Measurements from ENCODE around the gene SNX32. TPM values are rescaled to one million over a fixed set of nuclear protein-coding genes. Genes with fewer than 3 reads are reported as not detected.

The SNX32 gene
- polyA plus RNA-seq, 2 of the 4 experiments (the other 2 are of a cell fraction), result 0.08 TPM; not detected in 1

DNA sequence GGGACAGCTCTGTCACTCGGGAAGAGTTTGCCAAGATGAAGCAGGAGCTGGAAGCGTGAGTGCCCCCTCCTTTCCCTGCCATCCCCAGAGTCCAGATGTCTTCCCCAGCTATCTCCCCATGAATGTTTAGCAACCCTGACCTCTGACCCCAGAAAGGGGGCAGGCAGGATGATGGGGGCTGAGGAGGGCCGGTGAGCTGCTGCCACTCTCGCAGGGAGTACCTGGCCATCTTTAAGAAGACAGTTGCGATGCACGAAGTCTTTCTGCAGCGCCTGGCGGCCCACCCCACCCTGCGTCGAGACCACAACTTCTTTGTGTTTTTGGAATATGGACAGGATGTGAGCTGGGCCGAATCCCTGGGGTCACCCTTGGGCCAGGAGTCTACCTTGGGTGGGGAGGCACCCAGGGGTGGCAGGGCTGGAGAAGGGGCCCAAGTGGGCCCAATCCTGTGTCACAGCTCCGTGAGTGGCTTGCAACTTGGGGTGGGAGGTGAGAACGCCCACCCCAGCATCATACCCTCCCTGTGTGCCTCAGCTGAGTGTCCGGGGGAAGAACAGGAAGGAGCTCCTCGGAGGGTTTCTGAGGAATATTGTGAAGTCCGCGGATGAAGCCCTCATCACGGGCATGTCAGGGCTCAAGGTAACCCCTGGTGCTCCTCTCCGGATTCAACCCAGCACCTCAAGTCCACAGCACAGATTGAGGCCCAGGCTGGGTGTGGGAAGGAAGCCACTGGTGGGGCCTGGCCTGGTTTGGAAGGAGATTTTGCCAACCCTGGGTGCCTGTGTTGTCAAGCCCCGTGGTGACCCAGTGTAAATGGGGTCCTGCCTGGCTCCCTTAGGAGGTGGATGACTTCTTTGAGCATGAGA is 16.7 kb downstream of the SNX32 start:
- 91% methylated on average over 18 of the region's 20 CpGs for WGBS (ENCODE audit: missing lambda C conversion rate)
- TF ChIP-seq EHMT2 (IDR thresholded peaks at IDR 0.05; ENCODE audit: low read depth) (no peak), EP300 (IDR thresholded peaks at IDR 0.05) (no peak), ZC3H11A (IDR thresholded peaks at IDR 0.05) (no peak), KDM5A (IDR thresholded peaks at IDR 0.05) (no peak), MAFK (IDR thresholded peaks at IDR 0.05; ENCODE audit: partially characterized antibody) (no peak), CHD4 (IDR thresholded peaks at IDR 0.05; ENCODE audit: borderline replicate concordance) (no peak), ZFP36 (IDR thresholded peaks at IDR 0.05; ENCODE audit: borderline replicate concordance, partially characterized antibody) (no peak)
- TF ChIP-seq, protein P1, sequence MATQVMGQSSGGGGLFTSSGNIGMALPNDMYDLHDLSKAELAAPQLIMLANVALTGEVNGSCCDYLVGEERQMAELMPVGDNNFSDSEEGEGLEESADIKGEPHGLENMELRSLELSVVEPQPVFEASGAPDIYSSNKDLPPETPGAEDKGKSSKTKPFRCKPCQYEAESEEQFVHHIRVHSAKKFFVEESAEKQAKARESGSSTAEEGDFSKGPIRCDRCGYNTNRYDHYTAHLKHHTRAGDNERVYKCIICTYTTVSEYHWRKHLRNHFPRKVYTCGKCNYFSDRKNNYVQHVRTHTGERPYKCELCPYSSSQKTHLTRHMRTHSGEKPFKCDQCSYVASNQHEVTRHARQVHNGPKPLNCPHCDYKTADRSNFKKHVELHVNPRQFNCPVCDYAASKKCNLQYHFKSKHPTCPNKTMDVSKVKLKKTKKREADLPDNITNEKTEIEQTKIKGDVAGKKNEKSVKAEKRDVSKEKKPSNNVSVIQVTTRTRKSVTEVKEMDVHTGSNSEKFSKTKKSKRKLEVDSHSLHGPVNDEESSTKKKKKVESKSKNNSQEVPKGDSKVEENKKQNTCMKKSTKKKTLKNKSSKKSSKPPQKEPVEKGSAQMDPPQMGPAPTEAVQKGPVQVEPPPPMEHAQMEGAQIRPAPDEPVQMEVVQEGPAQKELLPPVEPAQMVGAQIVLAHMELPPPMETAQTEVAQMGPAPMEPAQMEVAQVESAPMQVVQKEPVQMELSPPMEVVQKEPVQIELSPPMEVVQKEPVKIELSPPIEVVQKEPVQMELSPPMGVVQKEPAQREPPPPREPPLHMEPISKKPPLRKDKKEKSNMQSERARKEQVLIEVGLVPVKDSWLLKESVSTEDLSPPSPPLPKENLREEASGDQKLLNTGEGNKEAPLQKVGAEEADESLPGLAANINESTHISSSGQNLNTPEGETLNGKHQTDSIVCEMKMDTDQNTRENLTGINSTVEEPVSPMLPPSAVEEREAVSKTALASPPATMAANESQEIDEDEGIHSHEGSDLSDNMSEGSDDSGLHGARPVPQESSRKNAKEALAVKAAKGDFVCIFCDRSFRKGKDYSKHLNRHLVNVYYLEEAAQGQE (IDR thresholded peaks at IDR 0.05), result peak; percentile 2; the same call in 1 of the 2 replicates
- FAIRE-seq (no peak), DNase-seq (ENCODE audit: low read depth in 1 of 2, low spot score in 1 of 2) (no peak), ATAC-seq (peak; percentile 9 to 19)
- Histone ChIP-seq H3K27ac (no peak overlapping the region), H3K4me2 (no peak overlapping the region), H3K4me3 (no peak overlapping the region), H3K4me1 (peaks cover 15% of the 10 kb centered on the region), H3K9me3 (no peaks in the 10 kb centered on the region)
- ChIA-PET POLR2A (interaction anchor here (1.3 to 5.6 kb wide), 2 partner anchors 9 to 40 kb away, joined by 3 to 36 read pairs; partner anchors contain the start of genes CCDC85B, CFL1 and MUS81), CTCF (interaction anchor here (0.7 to 7.5 kb wide), 13 partner anchors 10 to 145 kb away, joined by 3 to 45 read pairs (median 4); partner anchors contain the start of genes KAT5 and MUS81)

GRCh38 chr11:65851083-65851579 is 17.4 kb downstream of the SNX32 start:
- Histone ChIP-seq H3K9me3 (no peaks in the 10 kb centered on the region), H3K4me3 (no peak overlapping the region), H3K4me2 (no peak overlapping the region), H3K27ac (no peak overlapping the region), H3K4me1 (peaks cover 21% of the 10 kb centered on the region)
- FAIRE-seq (no peak), DNase-seq (ENCODE audit: low read depth in 1 of 2, low spot score in 1 of 2) (peak in 1 of 2 experiments; percentile 72), ATAC-seq (peak; percentile 33 to 60; a peak in 5 of 6 replicates)
- CTCF ChIA-PET, result interaction anchor here (0.6 to 7.5 kb wide), 15 partner anchors 9 to 505 kb away, joined by 3 to 45 read pairs (median 3); partner anchors contain the start of gene MUS81
- 94% methylated on average over 13 of the region's 14 CpGs for WGBS (ENCODE audit: missing lambda C conversion rate)
- POLR2A ChIA-PET, result interaction anchor here (0.7 to 5.6 kb wide), 4 partner anchors 8 to 39 kb away, joined by 3 to 36 read pairs (median 6); partner anchors contain the start of genes CCDC85B, CFL1, FIBP and MUS81
- TF ChIP-seq, protein P2, sequence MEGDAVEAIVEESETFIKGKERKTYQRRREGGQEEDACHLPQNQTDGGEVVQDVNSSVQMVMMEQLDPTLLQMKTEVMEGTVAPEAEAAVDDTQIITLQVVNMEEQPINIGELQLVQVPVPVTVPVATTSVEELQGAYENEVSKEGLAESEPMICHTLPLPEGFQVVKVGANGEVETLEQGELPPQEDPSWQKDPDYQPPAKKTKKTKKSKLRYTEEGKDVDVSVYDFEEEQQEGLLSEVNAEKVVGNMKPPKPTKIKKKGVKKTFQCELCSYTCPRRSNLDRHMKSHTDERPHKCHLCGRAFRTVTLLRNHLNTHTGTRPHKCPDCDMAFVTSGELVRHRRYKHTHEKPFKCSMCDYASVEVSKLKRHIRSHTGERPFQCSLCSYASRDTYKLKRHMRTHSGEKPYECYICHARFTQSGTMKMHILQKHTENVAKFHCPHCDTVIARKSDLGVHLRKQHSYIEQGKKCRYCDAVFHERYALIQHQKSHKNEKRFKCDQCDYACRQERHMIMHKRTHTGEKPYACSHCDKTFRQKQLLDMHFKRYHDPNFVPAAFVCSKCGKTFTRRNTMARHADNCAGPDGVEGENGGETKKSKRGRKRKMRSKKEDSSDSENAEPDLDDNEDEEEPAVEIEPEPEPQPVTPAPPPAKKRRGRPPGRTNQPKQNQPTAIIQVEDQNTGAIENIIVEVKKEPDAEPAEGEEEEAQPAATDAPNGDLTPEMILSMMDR (IDR thresholded peaks at IDR 0.05), result peak; percentile 35; the same call in 2 of the 3 replicates
- TF ChIP-seq FOSB (CRISPR knock-in tag; IDR thresholded peaks at IDR 0.05) (peak; percentile 27; the same call in 1 of the 2 replicates), MAX (IDR thresholded peaks at IDR 0.05) (no peak), FOSL2 (IDR thresholded peaks at IDR 0.05) (no peak), FOSL2 (CRISPR knock-in tag; IDR thresholded peaks at IDR 0.05) (no peak), HES2 (IDR thresholded peaks at IDR 0.05) (no peak), POLR2AphosphoS2 (conservative IDR thresholded peaks at IDR 0.05; ENCODE audit: low read length) (peak; percentile 67), ESRRA (IDR thresholded peaks at IDR 0.05; ENCODE audit: borderline replicate concordance, low read length) (no peak), HOXA7 (CRISPR knock-in tag; IDR thresholded peaks at IDR 0.05) (peak; percentile 65; the same call in 1 of the 2 replicates), HEYL (CRISPR knock-in tag; IDR thresholded peaks at IDR 0.05) (no peak)
